ENCODE results near the gene ROR2. TPM values are rescaled to one million over a fixed set of nuclear protein-coding genes. Genes with fewer than 3 reads are reported as not detected.

Gene ROR2
- total and polyA plus RNA-seq, 2 of the 8 experiments (the other 6 are each of a cell fraction or from before 2014, with no cell fraction given): 2.7 to 4.3 TPM

DNA sequence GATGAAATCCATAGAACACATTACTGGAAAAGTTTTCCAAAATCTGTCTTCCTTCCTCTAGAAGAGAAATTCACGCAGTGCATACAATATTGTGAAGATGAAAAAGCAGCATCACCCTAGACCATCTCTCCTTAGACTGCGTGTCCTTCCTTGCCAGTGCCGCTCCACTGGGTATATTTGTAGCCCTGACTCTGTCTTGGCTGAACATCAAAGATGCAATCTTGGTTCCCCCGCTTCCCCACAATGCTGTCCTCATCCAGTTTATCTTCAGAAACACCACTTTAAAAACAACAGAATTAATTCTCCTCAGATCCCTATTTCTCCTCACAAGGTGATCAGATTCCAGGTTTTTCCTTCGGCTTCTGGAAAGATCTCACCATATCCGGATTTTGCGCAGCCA lies 53.9 kb downstream of the ROR2 start:
- Histone ChIP-seq H2BK20ac (ENCODE audit: low read length) (no peak overlapping the region), H3K23me2 (ENCODE audit: low read depth, low read length) (no peaks in the 10 kb centered on the region; the same call in 1 of the 2 replicates), H3K79me2 (ENCODE audit: control insufficient read depth in 1 of 2, insufficient read depth in 2 of 2, low read length in 2 of 2) (no peaks in the 10 kb centered on the region), H3K79me1 (ENCODE audit: low read depth, low read length) (no peaks in the 10 kb centered on the region; the same call in 1 of the 2 replicates), H3K4me3 (ENCODE audit: extremely low read depth in 1 of 4, insufficient read depth in 2 of 4, low read depth in 3 of 4, low read length in 4 of 4) (no peak overlapping the region), H3K4ac (replicated peaks; ENCODE audit: insufficient read length, low read depth, low read length) (no peak overlapping the region), H2BK5ac (ENCODE audit: low read depth, low read length) (no peak overlapping the region), H3K27me3 (replicated peaks in 1 of 4; ENCODE audit: control insufficient read depth in 3 of 4, extremely low read depth in 1 of 4, insufficient read depth in 3 of 4, low read length in 3 of 4) (peaks cover 0 to 2% (median 0%) of the 10 kb centered on the region in 4 experiments; a peak in 3 of 7 replicates), H3K14ac (ENCODE audit: insufficient read length) (no peak overlapping the region), H4K5ac (ENCODE audit: insufficient read length, low read depth, low read length) (no peak overlapping the region), H3K9me3 (ENCODE audit: insufficient read depth in 2 of 2, low read depth in 1 of 2, low read length in 1 of 2) (no peaks in the 10 kb centered on the region), H3K4me2 (ENCODE audit: insufficient read depth in 1 of 2, low read depth in 2 of 2, low read length in 2 of 2) (no peak overlapping the region), H3K9ac (replicated peaks in 1 of 4; ENCODE audit: extremely low read depth in 1 of 4, low read depth in 3 of 4, low read length in 3 of 4) (no peak overlapping the region), H3K36me3 (ENCODE audit: control insufficient read depth in 2 of 4, insufficient read depth in 4 of 4, low read length in 3 of 4) (no peaks in the 10 kb centered on the region), H2AK5ac (ENCODE audit: low read depth, low read length) (no peak overlapping the region), H4K8ac (ENCODE audit: extremely low read depth, insufficient read depth, low read length) (no peak overlapping the region), H2BK15ac (ENCODE audit: low read length) (no peak overlapping the region), H2AFZ (ENCODE audit: low read length) (no peak overlapping the region), H3K27ac (ENCODE audit: low read depth, low read length) (no peak overlapping the region), H4K20me1 (replicated peaks in 1 of 2; ENCODE audit: control insufficient read depth in 1 of 2, insufficient read depth in 2 of 2, low read length in 2 of 2) (peaks cover 0 to 4% of the 10 kb centered on the region in 2 experiments), H2BK12ac (ENCODE audit: low read depth, low read length) (no peak overlapping the region), H3K23ac (ENCODE audit: insufficient read length) (no peak overlapping the region), H2BK120ac (replicated peaks; ENCODE audit: low read depth, low read length) (no peak overlapping the region), H3K18ac (ENCODE audit: extremely low read depth, low read length) (no peak overlapping the region), H4K91ac (replicated peaks; ENCODE audit: insufficient read length, low read length) (no peak overlapping the region), H3K4me1 (replicated peaks in 1 of 4; ENCODE audit: control insufficient read depth in 3 of 4, insufficient read depth in 4 of 4, low read length in 3 of 4) (peaks cover 0 to 11% (median 5%) of the 10 kb centered on the region in 4 experiments; a peak in 6 of 7 replicates), H3K56ac (replicated peaks; ENCODE audit: insufficient read length, low read depth, low read length) (no peak overlapping the region)
- no peak for DNase-seq (ENCODE audit: low read depth in 1 of 2, low spot score in 2 of 2)
- WGBS, 2 experiments (ENCODE audit: extremely low coverage in 1 of 2, insufficient coverage in 1 of 2, insufficient read length in 1 of 2, insufficient replicate concordance in 2 of 2, low coverage in 1 of 2, low lambda C conversion rate in 2 of 2, missing lambda C conversion rate in 1 of 2): 96% methylated on average over 7 of the region's 7 CpGs; no CpG with 5 or more reads in 1 of the 2 experiments
- TF ChIP-seq CHD2 (IDR thresholded peaks at IDR 0.05; ENCODE audit: low read length): no peak
- no peak for TF ChIP-seq HDAC2 (IDR thresholded peaks at IDR 0.05; ENCODE audit: borderline replicate concordance in 1 of 2, low read depth in 2 of 2, low read length in 2 of 2)
- TF ChIP-seq EP300 (IDR thresholded peaks at IDR 0.05; ENCODE audit: borderline replicate concordance in 1 of 2, low read depth in 2 of 2, low read length in 2 of 2): no peak
- no peak for TF ChIP-seq RNF2 (IDR thresholded peaks at IDR 0.05; ENCODE audit: borderline replicate concordance, low read depth, low read length, missing control alignments, poor library complexity, severe bottlenecking)
- no peak for TF ChIP-seq POLR2A (IDR thresholded peaks at IDR 0.05; ENCODE audit: control extremely low read depth in 1 of 2, low read depth in 2 of 2, low read length in 2 of 2)
- TF ChIP-seq NANOG (IDR thresholded peaks at IDR 0.05; ENCODE audit: insufficient read depth, low read depth, low read length, poor library complexity, severe bottlenecking): no peak
- TF ChIP-seq, protein P1, sequence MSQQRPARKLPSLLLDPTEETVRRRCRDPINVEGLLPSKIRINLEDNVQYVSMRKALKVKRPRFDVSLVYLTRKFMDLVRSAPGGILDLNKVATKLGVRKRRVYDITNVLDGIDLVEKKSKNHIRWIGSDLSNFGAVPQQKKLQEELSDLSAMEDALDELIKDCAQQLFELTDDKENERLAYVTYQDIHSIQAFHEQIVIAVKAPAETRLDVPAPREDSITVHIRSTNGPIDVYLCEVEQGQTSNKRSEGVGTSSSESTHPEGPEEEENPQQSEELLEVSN (IDR thresholded peaks at IDR 0.05): no peak
- no peak for TF ChIP-seq EGR1 (IDR thresholded peaks at IDR 0.05; ENCODE audit: borderline replicate concordance, low read depth, low read length)
- TF ChIP-seq NRF1 (IDR thresholded peaks at IDR 0.05; ENCODE audit: low read depth, low read length): no peak
- TF ChIP-seq CEBPB (IDR thresholded peaks at IDR 0.05; ENCODE audit: low read depth, low read length): no peak
- TF ChIP-seq RFX5 (IDR thresholded peaks at IDR 0.05; ENCODE audit: borderline replicate concordance, low read depth, low read length): no peak
- no peak for TF ChIP-seq KDM5A (IDR thresholded peaks at IDR 0.05; ENCODE audit: low read length)
- CTCF ChIA-PET (ENCODE audit: partially characterized antibody): interaction anchor here (2.2 kb wide), 1 partner anchor 138 kb away, joined by 5 read pairs; no protein-coding TSS in a partner anchor
- no peak for FAIRE-seq
- POLR2A ChIA-PET (ENCODE audit: partially characterized antibody): no interaction called here

All from H1 (cell line).